IMR-90 (cell line): ENCODE data around the gene BCAR1.

Experiments
- BHLHE40 ChIP-seq: fragments of 150-350 bp; IDR thresholded peaks from 2 replicates; pipeline ENCODE4 v1.6.1; 2016; ENCODE audit warnings: mild to moderate bottlenecking, low read depth, low read length
- CEBPB ChIP-seq: IDR thresholded peaks from 2 replicates; pipeline ENCODE4 v1.6.1; 2012; ENCODE audit warnings: low read depth, low read length, improper control_type of control experiment
- CHD1 ChIP-seq: IDR thresholded peaks from 2 replicates; pipeline ENCODE4 v1.6.1; 2012; ENCODE audit warnings: low read depth, low read length, improper control_type of control experiment
- FOS ChIP-seq: fragments of 150-350 bp; IDR thresholded peaks from 2 replicates; pipeline ENCODE4 v1.6.1; 2016; ENCODE audit warnings: low read depth, low read length
- MAFK ChIP-seq: IDR thresholded peaks from 2 replicates; pipeline ENCODE4 v1.6.1; 2012; ENCODE audit warnings: low read depth, low read length, improper control_type of control experiment
- MXI1 ChIP-seq: IDR thresholded peaks from 2 replicates; pipeline ENCODE4 v1.6.1; 2012; ENCODE audit warnings: low read depth, mild to moderate bottlenecking, low read length, moderate library complexity, borderline replicate concordance
- NFE2L2 ChIP-seq: fragments of 150-350 bp; IDR thresholded peaks from 2 replicates; pipeline ENCODE4 v1.6.1; 2016; ENCODE audit warnings: low read depth, mild to moderate bottlenecking, low read length
- POLR2A ChIP-seq: IDR thresholded peaks from 2 replicates; pipeline ENCODE4 v1.6.1; 2012; ENCODE audit warnings: mild to moderate bottlenecking, low read depth, low read length
- RCOR1 ChIP-seq: IDR thresholded peaks from 2 replicates; pipeline ENCODE4 v1.6.1; 2012; ENCODE audit warnings: mild to moderate bottlenecking, low read length, improper control_type of control experiment; ENCODE audit not compliant: insufficient replicate concordance
- RFX5 ChIP-seq: IDR thresholded peaks from 2 replicates; pipeline ENCODE4 v1.8.0; 2012; ENCODE audit warnings: low read depth, mild to moderate bottlenecking, low read length, moderate library complexity
- SMC3 ChIP-seq: fragments of 150-350 bp; IDR thresholded peaks from 2 replicates; pipeline ENCODE4 v1.6.1; 2016; ENCODE audit warnings: low read depth, mild to moderate bottlenecking, antibody characterized with exemption, low read length, moderate library complexity
- TF ChIP-seq, protein P1 (sequence below): conservative IDR thresholded peaks from 2 replicates; pipeline ENCODE4 v1.5.1; 2012; ENCODE audit warnings: mild to moderate bottlenecking, low read depth, low read length, improper control_type of control experiment
- TF ChIP-seq, protein P2 (sequence below): fragments of 150-350 bp; IDR thresholded peaks from 2 replicates; pipeline ENCODE4 v1.6.1; 2017; ENCODE audit warnings: mild to moderate bottlenecking, antibody characterized with exemption, low read length, low read depth

- TF ChIP-seq POLR2A (no peak), RCOR1 (no peak), MXI1 (no peak), RFX5 (no peak), CHD1 (no peak), FOS (no peak), SMC3 (no peak), BHLHE40 (no peak), NFE2L2 (no peak), MAFK (no peak), CEBPB (no peak)
- TF ChIP-seq, protein P1, sequence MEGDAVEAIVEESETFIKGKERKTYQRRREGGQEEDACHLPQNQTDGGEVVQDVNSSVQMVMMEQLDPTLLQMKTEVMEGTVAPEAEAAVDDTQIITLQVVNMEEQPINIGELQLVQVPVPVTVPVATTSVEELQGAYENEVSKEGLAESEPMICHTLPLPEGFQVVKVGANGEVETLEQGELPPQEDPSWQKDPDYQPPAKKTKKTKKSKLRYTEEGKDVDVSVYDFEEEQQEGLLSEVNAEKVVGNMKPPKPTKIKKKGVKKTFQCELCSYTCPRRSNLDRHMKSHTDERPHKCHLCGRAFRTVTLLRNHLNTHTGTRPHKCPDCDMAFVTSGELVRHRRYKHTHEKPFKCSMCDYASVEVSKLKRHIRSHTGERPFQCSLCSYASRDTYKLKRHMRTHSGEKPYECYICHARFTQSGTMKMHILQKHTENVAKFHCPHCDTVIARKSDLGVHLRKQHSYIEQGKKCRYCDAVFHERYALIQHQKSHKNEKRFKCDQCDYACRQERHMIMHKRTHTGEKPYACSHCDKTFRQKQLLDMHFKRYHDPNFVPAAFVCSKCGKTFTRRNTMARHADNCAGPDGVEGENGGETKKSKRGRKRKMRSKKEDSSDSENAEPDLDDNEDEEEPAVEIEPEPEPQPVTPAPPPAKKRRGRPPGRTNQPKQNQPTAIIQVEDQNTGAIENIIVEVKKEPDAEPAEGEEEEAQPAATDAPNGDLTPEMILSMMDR = no peak
- TF ChIP-seq, protein P2, sequence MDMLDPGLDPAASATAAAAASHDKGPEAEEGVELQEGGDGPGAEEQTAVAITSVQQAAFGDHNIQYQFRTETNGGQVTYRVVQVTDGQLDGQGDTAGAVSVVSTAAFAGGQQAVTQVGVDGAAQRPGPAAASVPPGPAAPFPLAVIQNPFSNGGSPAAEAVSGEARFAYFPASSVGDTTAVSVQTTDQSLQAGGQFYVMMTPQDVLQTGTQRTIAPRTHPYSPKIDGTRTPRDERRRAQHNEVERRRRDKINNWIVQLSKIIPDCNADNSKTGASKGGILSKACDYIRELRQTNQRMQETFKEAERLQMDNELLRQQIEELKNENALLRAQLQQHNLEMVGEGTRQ = no peak
Measured at GRCh38 chr16:75271441-75272096, 20.1 kb upstream of the BCAR1 start.
